GM18508 (cell line): ENCODE results near the gene ZNFX1.
A peak's percentile ranks its signal among the peaks of the same experiment; 100 is the strongest.
"Not testable (repeated sequence)": the region's sequence is repeated elsewhere in the genome, so short reads cannot be mapped to it uniquely, and the experiment has no call there.

Experiments
- ATAC-seq: cut with Tn5 transposase; IDR thresholded peaks from one replicate; pipeline ENCODE4 v1.9.1; 2021; ENCODE audit warnings: moderate number of reproducible peaks; ENCODE audit not compliant: insufficient read depth, unreplicated experiment

The ZNFX1 gene

DNA sequence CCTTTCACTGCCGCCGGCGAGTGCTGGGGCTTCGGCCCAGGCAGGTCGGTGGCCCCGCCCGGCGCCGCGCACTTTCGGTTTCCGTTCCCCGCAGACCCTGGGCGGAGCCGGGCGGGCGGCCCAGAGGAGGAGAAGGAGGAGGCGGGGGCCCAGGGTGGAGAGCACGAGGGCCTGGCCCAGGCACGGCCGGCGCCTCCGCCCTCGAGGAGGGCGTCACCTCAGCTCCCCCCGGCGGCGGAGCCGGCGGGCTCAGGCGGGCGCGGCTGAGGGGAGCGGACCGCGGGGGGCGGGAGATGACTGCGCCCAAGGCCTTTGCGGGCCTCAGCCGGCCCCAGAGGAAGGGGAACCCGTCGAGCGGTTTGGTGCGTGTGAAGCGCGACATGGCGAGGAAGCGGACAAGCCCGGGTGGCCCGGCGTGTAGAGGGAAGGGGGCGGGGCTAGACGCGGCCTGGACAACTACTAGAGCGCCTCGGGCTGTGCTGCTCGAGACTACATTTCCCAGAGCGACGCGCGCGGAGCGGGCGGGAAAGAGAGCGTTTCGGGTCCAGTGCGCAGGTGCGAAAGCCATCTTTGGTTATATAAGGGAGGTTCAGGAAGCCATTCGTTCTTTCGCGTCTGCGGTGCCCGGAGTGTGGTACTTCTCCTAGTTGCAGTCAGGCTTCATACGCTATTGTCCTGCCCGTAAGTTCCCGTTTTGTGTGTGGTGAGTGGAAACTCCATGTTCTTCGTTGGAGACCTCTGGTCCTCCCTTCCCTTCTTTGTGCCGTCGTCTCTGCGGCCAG is at the start of gene ZNFX1:
ZNFX1 (minus strand) TSS at position 22 of the 782 bp plus-strand sequence. CDS start 2,218 bp downstream, outside the sequence.
- ATAC-seq: peak; percentile 59

DNA sequence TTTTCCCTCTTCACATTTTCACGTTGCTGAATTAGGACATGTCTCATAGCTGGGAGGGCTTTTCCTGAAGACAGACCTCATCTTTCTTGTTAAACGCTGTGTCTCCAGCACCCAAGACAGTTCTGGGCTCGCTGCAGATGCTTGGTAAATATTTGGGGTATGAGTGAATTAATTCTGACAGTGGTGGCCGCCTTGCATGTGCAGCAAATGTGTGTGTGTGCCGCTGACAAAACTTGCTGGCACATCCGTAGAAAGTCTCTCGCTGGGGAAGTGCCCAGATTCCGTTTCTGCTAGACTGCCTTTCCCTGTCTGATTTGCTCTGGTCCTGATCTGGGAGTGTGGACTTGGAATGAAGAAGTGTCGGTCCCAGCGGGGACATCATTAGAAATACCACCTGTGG is 48.2 kb upstream of the ZNFX1 start:
- ATAC-seq: no peak

DNA sequence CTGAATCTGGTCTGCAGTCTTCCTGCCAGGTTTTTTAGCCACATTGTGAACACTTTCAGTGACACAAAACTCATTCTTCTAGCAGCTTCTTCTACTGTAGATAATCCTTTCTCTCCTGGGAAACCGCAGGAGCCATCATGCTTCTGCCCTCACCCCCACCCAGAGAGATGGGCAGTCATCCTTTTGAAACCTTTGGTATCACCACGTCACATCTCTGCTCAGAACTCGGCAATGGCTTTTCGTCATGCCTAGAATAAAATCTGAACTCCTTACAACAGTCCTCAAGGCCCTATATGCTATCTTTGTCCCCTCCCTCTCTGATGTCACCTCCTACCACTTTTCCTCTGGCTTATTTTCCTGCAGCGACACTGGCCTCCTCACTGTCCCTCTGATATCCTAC is 46.4 kb upstream of the ZNFX1 start:
- no peak for ATAC-seq

DNA sequence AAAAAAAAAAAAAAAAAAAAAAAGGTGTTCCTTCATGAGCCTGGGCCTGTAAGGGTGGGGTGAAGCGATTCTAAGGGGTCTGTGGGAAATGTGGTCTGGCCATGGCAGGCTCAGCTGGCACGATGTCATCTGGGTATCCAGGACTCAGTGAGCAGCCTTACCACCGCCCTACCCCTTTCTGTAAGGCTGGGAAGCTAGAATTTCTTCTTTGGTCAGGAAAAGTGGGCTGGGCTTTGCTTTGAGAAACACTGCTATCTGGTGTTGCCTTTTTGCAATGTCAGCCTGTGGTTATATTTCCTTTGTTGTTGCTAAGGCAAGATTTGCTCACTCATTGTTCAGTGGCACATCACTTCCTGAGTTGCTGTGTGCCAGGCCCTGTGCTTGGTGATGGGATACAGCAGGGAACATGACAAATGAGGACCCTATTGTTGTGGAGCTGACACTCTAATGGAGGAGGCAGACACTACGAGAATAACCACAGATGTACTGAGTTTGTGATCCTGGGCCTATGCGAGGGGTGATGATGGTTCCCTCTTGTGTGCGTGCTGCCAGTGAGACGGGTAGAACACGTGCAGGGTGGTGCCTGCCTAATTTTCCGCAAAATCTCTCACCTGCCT is 45.9 kb upstream of the ZNFX1 start:
- no peak for ATAC-seq

DNA sequence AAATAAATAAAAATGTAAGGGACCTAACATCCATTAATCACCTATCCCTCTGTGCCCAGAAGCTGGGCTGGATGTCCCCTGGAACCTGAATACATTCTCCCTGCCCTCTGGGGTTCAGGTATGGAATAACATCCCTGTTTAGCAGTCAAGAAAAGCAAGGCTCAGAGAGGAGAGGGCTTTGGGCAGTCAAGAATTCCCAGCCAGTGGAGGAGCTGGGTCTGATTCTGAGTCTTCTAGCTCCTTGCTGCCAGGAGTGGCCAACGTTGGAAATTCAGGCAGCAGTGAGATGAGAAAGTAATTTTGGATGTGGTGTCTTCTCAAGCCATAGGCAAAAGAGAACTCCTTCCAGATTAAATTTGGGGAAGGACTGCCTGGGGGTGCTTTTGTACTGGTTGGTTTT is 42.6 kb upstream of the ZNFX1 start:
- no peak for ATAC-seq

DNA sequence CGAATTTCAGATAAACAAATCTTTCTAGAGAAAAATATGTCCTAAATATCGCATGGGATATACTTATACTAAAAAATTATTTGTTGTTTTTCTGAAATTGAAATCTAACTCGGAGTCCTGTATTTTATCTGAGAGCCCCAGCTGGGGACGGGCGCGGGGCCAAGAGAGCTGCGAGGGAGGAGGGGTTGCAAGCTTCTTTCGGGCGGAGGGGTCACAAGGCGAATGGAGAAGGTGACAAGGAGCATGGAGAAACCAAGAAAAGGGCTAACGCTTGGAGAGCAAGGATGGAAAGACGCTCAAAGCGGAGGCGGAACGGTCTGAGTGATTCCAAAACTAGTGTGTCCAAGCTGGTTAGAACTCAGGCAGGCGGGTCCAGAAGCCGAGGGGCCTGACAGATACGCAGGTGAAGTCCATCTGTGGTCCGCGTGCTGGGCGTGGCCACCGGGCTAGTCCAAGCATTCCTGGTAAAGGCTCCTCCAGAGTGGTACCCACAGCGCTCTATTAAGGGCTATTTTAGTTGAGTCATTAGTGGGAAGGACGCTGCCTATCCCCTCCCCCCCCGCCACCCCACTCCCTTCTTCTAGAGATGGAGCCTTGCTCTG is 41.5 kb upstream of the ZNFX1 start:
- no peak for ATAC-seq

DNA sequence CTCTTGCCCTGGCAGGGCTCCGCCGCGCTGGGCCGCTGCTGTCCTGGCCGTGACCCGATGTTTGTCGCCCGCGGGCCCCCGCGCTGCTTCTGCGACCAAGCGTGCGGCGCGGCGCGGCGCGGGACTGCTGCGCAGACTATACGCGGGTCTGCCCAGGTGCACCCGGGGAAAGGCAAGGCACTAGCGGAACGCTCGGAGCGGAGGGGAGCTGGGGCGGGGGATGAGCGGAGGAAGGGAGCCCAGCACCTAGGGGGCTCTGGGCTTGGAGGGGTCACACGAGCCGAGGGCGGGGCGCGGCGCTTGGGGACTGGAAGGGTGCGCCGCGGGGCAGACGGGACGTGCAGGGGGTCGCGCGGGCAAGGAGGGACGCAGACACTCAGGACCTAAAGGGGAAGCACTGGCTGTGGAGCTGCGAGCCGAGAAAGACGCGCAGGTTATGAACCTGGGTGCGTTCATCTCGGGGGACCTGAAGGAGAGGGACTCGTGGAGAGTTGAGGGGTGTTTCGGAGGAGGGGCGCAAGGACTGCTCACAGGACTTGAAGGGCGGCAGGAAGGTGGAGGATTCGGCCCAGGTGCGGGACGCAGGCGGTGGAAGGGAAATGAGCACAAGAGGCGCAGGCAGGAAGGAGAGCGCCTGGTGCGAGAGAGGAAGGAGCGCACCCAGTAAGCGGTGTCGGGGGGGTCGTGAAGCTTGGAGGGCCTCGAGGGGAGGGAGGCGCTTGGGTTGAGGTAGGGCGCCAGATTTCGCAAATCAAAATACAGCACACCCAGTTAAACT is 40.8 kb upstream of the ZNFX1 start:
- ATAC-seq: no peak

DNA sequence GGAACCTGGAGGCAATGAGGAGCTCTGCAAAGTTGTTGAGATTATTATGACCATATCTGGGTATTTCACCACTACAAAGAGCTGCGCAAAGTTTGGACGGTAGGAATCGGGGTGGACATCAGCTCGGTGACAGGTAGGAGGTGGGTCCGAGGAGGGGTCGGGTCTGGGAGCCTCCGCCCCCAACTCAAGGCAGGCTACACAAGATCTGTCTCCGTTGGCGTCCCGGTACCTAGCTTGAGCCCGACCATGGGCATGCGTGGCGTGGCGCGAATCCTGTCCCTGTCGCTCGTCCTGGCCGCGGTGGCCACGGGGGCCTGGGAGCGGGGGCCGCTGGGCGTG is 40.2 kb upstream of the ZNFX1 start:
- no peak for ATAC-seq

DNA sequence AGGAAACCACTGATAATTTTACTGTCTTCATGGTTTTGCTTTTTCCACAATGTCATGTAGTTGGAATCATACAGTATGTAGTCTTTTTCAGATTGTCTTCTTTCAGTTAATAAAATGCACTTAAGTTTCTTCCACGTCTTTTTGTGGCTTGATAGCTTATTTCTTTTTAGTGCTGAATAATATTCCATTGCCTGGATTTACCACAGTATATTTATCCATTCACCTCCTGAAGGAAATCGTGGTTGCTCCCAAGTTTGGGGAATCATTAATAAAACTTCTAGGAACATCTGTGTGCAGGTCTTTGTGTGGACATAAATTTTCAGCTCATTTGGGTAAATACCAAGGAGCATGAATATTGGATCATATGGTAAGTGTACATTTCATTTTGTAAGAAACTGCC is 38.8 kb upstream of the ZNFX1 start:
- no peak for ATAC-seq

DNA sequence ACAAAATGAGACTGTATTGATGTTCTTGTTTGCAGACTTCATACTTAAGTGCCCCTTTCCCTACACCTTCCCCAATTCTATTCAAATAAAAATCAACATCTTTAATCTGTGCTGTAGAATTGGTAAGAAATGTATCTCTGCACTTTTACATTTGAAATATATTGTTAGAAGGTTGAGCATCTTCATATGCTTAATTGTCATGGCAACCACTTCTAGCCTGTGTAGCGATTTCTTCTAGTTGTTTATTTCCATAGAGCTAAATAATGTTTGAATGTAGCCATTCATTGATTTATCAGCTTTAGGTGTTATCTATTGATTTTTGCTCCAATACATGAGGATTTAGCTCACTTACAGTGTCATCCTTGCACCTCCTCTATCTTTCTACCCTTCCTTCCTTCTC is 37.7 kb upstream of the ZNFX1 start:
- no peak for ATAC-seq

DNA sequence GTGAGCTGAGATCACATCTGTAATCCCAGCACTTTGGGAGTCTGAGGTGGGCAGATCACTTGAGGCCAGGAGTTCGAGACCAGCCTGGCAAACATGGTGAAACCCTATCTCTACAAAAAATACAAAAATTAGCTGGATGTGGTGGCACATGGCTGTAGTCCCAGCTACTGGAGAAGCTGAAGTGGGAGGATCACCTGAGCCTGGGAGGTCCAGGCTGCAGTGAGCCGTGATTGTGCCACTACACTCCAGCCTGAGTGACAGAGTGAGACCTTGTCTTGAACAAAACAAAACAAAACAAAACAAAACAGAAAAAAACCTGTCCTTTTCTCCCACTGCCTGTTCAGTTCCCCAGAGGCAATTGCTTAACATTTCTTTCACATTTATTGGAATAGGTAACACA is 36.2 kb upstream of the ZNFX1 start:
- not testable (repeated sequence) for ATAC-seq

DNA sequence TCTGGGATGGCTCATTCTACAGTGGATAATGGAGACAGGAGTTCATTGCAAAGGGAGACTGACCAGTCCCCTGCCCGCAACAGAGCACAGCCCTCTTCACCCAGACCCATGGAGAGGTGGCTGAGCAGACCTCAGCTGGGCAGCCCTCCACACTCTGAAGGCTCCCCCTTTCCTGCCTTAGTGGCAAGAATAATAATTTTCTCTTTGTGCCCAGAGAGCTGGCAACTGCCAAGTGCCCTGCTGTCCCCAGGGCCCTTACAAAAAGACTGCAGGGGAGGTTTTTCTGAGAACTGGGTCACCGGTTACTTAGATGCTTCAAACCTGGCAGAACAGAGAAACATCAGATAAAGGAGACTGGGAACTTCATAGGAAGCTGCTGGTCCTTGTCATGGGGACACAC is 35.4 kb upstream of the ZNFX1 start:
- ATAC-seq: no peak

DNA sequence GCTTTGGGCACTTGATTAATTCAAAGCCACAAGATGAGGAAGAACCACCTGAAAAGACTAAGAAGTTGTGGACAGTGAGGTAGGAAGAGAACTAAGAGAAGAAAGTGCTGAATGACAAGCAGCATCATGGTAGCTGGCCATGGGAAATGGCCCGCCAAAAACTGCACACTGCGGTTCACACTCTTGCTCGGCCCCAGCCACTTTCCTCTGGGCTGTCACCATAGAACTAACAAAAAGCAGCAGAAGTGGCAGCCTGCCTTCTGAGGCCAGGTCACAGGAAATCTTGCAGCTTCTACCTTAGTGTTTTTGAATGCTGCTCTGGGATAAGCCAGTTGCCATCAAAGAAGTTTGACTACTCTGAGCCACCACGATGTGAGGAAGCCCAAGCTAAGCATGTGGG is 34.8 kb upstream of the ZNFX1 start:
- no peak for ATAC-seq

DNA sequence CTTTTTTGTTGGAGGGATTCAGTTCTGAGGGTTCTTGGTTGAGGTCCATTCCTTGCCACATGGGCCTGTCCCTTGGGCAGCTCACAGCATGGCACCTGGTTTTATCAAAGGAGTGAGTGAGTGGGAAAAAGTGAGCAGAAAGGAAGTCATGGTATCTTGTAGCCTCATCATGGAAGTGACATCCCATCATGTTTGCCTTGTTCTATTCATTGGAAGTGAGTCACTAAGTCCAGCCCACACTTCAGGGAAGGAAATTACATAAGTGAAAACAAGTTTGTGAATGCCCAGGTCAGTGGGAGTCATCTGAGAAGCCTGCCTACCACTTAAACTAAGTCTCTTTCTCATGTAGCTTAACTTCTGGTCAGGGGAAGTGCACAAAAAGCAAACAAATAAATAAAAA is 32.8 kb upstream of the ZNFX1 start:
- no peak for ATAC-seq

DNA sequence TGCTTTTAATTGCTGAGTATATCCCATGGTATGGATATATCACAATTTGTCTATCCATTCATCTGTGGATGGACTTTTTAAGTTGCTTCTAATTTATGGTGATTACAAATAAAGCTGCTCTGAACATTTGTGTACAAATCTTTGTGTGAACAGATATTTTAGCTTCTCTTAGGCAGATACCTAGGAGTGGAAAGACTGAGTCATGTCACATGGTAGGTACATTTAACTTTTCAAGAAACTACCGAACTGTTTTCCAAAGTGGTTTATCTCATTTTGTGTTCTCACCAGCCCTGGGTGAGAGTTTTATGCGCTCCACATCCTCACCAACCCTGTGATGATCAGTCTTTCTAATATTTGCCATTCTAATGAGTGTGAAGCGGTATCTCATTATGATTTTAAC is 31.0 kb upstream of the ZNFX1 start:
- ATAC-seq: no peak

DNA sequence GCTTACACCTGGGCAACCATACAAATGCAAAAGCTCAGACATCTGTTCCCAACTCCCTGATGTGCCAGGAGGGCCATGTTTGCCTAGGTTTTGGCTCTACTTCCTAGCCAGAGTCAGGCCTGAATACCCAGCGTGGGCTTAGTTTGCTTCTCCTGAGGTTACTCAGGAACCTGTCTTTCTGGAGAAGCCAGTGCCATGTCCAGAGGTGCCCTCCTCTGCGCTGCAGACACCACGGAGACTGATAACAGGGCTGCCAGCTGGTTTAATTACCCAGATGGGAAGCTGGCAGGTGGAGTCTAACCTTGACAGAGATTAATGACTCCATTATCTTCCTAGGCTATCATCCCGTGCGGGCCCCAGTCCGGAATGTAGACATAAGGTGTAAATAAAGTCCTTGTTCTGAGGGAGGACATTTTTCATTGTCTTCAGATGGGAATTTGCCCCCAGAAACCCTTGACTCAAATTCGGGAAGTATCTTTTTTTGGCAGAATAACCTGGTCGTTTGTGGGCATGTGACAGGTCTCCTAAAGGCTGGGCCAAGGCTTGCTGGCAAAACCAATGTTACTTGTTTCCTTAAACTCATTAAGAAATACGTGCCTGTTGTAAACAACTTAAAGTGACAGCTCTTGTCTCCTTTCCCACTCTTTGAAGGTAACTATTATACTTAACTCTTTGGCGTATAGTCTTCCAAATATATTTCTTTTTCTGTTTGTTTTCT is 29.2 kb upstream of the ZNFX1 start:
- no peak for ATAC-seq

DNA sequence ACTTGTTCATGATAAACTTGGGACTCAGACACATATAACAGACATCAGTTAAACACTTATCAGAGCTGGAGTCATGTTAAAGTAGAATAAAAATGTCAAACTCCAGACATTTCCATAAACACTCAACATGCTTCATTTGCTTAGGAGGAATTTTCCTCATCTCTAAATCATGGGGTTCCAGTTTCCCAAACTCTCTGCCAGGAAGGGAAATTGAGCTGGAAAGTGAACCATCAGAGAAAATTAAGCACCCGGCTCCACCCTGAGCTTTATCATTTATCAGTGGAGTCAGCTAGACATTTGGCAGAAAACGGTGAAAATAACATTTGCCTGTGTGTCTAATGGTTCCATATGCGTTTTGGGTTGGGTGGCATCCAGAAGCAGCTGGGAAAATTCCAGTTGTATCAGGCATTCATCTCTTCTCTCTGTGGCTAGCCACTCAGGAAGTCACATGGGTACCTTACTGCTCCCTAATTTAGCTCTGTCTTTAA is 25.3 kb upstream of the ZNFX1 start:
- ATAC-seq: no peak

DNA sequence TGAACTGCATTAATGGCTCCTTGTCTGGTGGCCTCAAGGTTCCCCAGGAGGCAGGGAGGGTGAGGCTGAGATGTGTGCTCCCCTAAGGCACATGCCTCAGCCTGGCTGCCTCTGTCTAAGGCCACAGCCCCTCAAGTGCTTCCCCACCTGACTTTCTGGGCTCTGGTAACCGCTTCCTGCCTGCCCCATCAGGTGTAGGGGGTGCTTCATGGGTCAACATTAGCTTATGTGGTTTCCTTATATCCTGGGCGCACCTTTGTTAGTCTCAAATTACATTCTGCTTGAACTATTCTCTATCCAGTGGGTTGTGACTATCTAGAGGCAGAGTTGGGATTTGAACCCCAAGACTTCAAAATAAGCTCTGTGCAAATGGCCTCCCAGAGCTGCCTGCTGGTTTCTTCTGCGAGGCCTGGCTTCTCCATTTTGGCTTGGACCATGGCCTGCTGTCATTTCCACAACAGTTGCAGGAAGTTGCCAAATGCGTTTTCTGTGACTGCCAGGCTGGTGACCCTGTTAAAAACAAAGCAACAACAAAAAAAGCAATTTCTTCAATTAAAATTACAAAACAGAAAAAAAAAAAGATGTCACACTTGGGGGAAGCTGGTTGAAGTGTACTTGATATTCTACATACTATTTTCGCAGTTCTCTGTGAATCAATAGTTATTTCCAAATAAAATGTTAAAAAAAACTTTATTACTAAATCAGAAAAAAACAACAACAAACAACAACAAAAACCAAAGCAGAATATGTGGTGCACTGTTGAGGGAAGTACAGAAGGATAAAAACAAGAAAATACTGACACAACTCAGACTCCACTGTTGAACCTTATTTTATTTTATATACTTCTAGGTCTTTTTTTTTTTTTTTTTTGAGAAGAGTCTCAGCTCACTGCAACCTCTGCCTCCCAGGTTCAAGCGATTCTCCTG is 20.0 kb upstream of the ZNFX1 start:
- ATAC-seq: no peak

DNA sequence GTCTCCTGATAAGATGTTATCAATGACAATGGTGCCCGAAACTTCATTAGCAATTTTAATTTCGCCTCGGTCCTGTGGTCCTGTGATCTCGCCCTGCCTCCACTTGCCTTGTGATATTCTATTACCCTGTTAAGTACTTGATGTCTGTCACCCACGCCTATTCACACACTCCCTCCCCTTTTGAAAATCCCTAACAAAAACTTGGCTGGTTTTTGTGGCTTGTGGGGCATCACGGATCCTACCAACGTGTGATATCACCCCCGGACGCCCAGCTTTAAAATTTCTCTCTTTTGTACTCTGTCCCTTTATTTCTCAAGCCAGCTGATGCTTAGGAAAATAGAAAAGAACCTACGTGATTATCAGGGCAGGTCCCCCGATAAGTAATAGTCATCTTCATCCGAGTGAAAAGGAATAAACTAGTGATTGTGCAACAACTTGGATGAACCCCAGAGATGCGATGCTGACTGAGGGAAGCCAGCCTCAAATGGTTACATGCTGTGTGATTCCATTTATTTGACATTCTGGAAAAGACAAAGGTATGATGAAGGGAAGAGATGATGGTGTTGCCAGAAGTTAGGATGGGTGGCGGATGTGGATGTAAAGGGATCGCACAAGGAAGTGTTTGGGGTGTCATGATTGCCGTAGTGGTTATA is 16.3 kb upstream of the ZNFX1 start:
- not testable (repeated sequence) for ATAC-seq
